ENCODE data around the gene VAMP1. TPM values are rescaled to one million over a fixed set of nuclear protein-coding genes. Genes with fewer than 3 reads are reported as not detected.
"Not testable (repeated sequence)": the region's sequence is repeated elsewhere in the genome, so short reads cannot be mapped to it uniquely, and the experiment has no call there.

VAMP1 gene
- total RNA-seq (11.5 TPM), polyA plus RNA-seq (16.7 TPM)

DNA sequence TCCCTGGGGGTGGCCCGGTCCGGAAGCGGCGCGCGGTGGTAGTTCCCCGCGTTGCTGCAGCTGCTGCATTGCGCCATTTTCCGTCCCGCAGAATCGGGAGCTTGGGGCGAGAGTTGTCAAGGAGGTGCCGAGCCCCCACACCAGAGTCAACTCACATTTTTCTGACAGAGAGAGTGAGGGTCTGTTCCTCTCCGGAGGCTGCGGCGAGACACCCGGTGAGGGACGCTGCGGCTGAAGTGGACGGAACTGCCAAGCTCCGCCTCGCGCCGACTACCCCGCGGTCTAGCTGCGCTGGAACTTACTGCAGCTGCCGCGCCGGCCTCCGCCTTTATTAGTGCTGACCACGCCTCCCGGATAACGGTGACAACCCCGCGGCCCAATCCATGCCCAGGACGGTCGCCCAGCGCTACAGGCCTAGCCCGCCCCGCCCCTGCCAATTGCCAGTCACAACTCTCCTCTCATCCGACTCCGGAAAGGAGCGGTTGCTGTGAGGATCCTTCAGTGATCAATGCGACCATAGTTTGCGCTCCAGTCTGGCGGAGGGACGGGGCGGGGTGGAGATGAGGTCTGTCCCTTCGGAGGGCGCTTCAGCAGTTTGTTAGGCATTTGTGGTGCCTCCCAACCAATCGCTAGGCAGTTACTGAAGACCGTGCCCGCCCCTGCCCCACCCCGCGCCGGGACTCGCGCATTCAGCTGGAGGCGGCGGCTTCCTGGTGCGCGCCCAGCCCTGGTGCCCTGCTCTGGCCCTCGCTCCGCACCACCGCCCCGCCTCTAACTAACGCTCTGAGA is at the start of gene VAMP1:
Gene VAMP1 (minus strand): TSS at position 303 of the 789 bp plus-strand sequence. CDS start 146 bp downstream, at position 157.
- Histone ChIP-seq H3K4me1 (ENCODE audit: insufficient read depth) (no peaks in the 10 kb centered on the region), H3K36me3 (ENCODE audit: insufficient read depth) (no peaks in the 10 kb centered on the region), H3K4me3 (ENCODE audit: low read depth, low read length) (peak within 1 kb of the TSS; percentile 72), H3K27ac (ENCODE audit: low read depth) (peak within 1 kb of the TSS; percentile 70)
- WGBS = under 1% methylated on average over 69 of the region's 69 CpGs
- DNase-seq (ENCODE audit: extremely low spot score) = peak; percentile 94

GRCh38 chr12:6520186-6520585 is 49.7 kb upstream of the VAMP1 start:
- H3K36me3 ChIP-seq (ENCODE audit: insufficient read depth) = peaks cover 16% of the 10 kb centered on the region

GRCh38 chr12:6508087-6508486 is 37.6 kb upstream of the VAMP1 start:
- no peak for DNase-seq (ENCODE audit: extremely low spot score)
- Histone ChIP-seq H3K36me3 (ENCODE audit: insufficient read depth) (no peaks in the 10 kb centered on the region), H3K4me1 (ENCODE audit: insufficient read depth) (no peaks in the 10 kb centered on the region), H3K27ac (ENCODE audit: low read depth) (no peak overlapping the region), H3K4me3 (ENCODE audit: low read depth, low read length) (no peak overlapping the region)
- 76% methylated on average over 7 of the region's 7 CpGs for WGBS

More at GRCh38 chr12:6520186-6520585, 49.7 kb upstream of the VAMP1 start:
- Histone ChIP-seq H3K4me3 (ENCODE audit: low read depth, low read length) (no peak overlapping the region), H3K27ac (ENCODE audit: low read depth) (no peak overlapping the region), H3K4me1 (ENCODE audit: insufficient read depth) (no peaks in the 10 kb centered on the region)
- WGBS = 87% methylated on average over 3 of the region's 3 CpGs
- DNase-seq (ENCODE audit: extremely low spot score) = no peak

- no peaks in the 10 kb centered on the region for H3K4me1 ChIP-seq (ENCODE audit: insufficient read depth)
- DNase-seq (ENCODE audit: extremely low spot score) = no peak
- WGBS = 63% methylated on average over 12 of the region's 12 CpGs
- H3K36me3 ChIP-seq (ENCODE audit: insufficient read depth) = peaks cover 2% of the 10 kb centered on the region
- no peak overlapping the region for H3K27ac ChIP-seq (ENCODE audit: low read depth)
- H3K4me3 ChIP-seq (ENCODE audit: low read depth, low read length) = no peak overlapping the region
These were observed 36.9 kb upstream of the VAMP1 start for GRCh38 chr12:6507102-6507998.

- no peak overlapping the region for H3K27ac ChIP-seq (ENCODE audit: low read depth)
- DNase-seq (ENCODE audit: extremely low spot score) = no peak
- no peaks in the 10 kb centered on the region for H3K4me1 ChIP-seq (ENCODE audit: insufficient read depth)
- 90% methylated on average over 2 of the region's 2 CpGs for WGBS
- H3K36me3 ChIP-seq (ENCODE audit: insufficient read depth) = peaks cover 4% of the 10 kb centered on the region
- no peak overlapping the region for H3K4me3 ChIP-seq (ENCODE audit: low read depth, low read length)
These were observed 30.0 kb upstream of the VAMP1 start for GRCh38 chr12:6500466-6500865.

- WGBS = 74% methylated on average over 3 of the region's 3 CpGs
- not testable (repeated sequence) for DNase-seq (ENCODE audit: extremely low spot score); H3K36me3 ChIP-seq (ENCODE audit: insufficient read depth); H3K4me3 ChIP-seq (ENCODE audit: low read depth, low read length); H3K27ac ChIP-seq (ENCODE audit: low read depth); H3K4me1 ChIP-seq (ENCODE audit: insufficient read depth)
These were observed 26.8 kb upstream of the VAMP1 start for GRCh38 chr12:6497291-6497690.

DNA sequence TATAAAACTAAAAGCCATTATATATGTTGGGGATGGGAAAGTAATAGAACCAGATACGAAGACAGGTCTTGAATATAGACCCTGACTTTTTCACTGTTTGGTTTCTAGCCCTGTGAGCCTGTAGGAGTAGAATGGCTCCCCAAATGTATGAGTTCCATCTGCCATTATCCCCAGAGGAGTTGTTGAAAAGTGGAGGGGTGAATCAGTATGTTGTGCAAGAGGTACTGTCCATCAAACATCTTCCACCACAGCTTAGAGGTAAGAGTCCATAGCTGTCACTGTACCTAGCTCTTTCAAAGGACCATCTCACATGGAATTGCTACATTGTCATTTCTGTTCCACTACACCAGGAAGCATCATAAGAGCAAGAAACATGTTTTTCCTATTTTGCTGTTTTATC is 24.5 kb upstream of the VAMP1 start:
- H3K36me3 ChIP-seq (ENCODE audit: insufficient read depth) = peaks cover 2% of the 10 kb centered on the region
- WGBS = 37% methylated on average over 1 of the region's 1 CpG
- H3K4me3 ChIP-seq (ENCODE audit: low read depth, low read length) = no peak overlapping the region
- no peaks in the 10 kb centered on the region for H3K4me1 ChIP-seq (ENCODE audit: insufficient read depth)
- no peak for DNase-seq (ENCODE audit: extremely low spot score)
- no peak overlapping the region for H3K27ac ChIP-seq (ENCODE audit: low read depth)

GRCh38 chr12:6494258-6494743 is 23.8 kb upstream of the VAMP1 start:
- Histone ChIP-seq H3K4me3 (ENCODE audit: low read depth, low read length) (peak overlapping the region; percentile 61), H3K36me3 (ENCODE audit: insufficient read depth) (peaks cover 2% of the 10 kb centered on the region), H3K27ac (ENCODE audit: low read depth) (no peak overlapping the region), H3K4me1 (ENCODE audit: insufficient read depth) (no peaks in the 10 kb centered on the region)
- no peak for DNase-seq (ENCODE audit: extremely low spot score)
- 1% methylated on average over 14 of the region's 14 CpGs for WGBS

DNA sequence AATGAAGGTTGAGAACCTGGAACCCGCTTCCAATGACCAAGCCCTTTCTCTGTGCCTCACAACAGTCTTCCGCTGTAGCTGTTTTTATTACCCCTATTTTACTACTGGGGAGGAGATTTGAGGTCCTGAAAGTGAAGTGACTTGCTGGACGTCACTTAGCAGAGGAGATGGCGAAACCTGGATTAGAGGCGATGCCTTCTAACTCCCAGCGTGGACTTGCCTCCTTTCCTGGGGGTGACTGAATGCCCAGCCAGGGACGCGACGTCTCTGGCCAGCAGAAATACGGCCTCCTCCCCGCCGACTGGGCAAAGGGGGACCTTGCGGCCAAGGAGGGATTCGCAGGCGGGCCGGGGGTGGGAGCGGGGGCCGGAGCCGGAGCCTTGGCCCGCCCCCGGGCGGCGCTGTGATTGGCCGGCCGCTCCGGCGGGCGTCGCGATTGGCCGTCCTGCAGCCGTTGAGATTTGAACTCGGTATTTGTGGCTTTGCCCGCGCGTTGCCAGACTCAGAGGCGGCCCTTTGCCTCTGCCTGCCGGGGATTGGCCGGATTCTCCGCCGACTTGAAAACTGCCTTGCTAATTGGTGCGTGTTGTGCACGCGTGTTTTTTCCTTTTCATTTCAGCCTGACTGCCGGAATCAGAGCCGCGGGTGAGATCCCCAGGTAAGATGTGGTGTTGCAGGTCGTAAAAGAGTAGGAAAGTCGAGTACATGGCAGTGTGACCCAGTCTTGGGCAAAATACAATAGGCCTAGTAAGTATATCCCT is 23.2 kb upstream of the VAMP1 start, which contains the start of gene NCAPD2:
Gene NCAPD2 (plus strand): TSS at position 606 of the 761 bp plus-strand sequence. CDS start 997 bp downstream, outside the sequence.
- no peaks in the 10 kb centered on the region for H3K4me1 ChIP-seq (ENCODE audit: insufficient read depth)
- WGBS = under 1% methylated on average over 49 of the region's 49 CpGs
- DNase-seq (ENCODE audit: extremely low spot score) = peak; percentile 88
- peak within 1 kb of the TSS; percentile 87 for H3K27ac ChIP-seq (ENCODE audit: low read depth)
- peak within 1 kb of the TSS; percentile 61 for H3K4me3 ChIP-seq (ENCODE audit: low read depth, low read length)
- peaks cover 2% of the 10 kb centered on the region for H3K36me3 ChIP-seq (ENCODE audit: insufficient read depth)

DNA sequence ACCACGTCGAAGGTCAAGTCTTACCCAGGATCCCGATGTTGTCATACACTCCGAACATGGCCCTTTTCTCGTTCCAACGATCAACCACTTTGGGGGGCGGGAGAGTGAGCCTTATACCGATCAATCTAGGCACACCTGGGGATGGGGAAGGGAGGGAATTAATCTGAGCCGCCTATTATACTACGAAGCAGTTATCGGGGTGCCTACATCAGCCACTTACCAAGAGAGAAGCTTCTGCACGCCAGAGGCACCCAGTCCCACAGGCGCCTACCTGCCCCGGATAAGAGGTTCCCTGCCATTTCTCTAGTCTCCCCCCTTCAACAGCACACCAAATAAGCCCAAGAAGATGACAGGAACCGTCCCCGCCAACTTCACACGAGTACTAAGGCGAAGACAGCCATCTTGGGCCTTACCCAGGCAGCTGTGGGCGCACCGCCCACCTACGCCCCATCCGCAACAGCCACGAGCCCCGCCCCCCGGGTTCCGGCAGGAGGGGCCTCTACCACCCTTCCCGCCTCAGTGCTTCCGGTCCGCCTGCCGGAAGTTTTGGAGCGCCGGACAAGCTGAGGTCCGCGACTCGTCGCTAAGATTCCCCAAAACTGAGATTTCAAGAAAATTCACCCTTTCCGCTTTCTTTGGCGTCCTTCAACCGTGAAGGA is 22.5 kb upstream of the VAMP1 start, which contains the start of gene MRPL51:
Gene MRPL51 (minus strand): TSS at position 425 of the 659 bp plus-strand sequence. CDS start 126 bp downstream, at position 299.
- DNase-seq (ENCODE audit: extremely low spot score) = peak; percentile 87
- H3K4me3 ChIP-seq (ENCODE audit: low read depth, low read length) = peak within 1 kb of the TSS; percentile 61
- peak within 1 kb of the TSS; percentile 87 for H3K27ac ChIP-seq (ENCODE audit: low read depth)
- WGBS = under 1% methylated on average over 39 of the region's 39 CpGs
- no peaks in the 10 kb centered on the region for H3K4me1 ChIP-seq (ENCODE audit: insufficient read depth)
- H3K36me3 ChIP-seq (ENCODE audit: insufficient read depth) = peaks cover 2% of the 10 kb centered on the region

DNA sequence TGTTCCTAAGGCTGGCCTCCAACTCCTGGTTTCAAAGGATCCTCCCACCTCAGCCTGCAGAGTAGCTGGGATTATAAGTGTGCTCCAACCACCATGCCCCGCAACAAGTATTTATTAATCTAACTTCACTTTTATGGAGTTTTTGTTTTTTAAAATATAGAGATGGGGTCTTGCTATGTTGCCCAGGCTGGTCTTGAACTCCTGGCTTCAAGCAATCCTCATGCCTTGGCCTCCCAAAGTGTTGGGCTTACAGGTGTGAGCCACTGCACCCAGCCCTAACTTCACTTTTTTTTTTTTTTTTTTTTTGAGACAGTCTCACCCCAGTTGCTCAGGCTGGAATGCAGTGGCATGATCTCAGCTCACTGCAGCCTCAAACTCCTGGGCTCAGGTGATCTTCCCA is 20.2 kb upstream of the VAMP1 start:
- H3K4me1 ChIP-seq (ENCODE audit: insufficient read depth); H3K36me3 ChIP-seq (ENCODE audit: insufficient read depth); H3K27ac ChIP-seq (ENCODE audit: low read depth); H3K4me3 ChIP-seq (ENCODE audit: low read depth, low read length); DNase-seq (ENCODE audit: extremely low spot score): not testable (repeated sequence)
- 98% methylated on average over 1 of the region's 1 CpG for WGBS

- Histone ChIP-seq H3K4me1 (ENCODE audit: insufficient read depth) (no peaks in the 10 kb centered on the region), H3K27ac (ENCODE audit: low read depth) (no peak overlapping the region), H3K36me3 (ENCODE audit: insufficient read depth) (no peaks in the 10 kb centered on the region), H3K4me3 (ENCODE audit: low read depth, low read length) (no peak overlapping the region)
- WGBS = 63% methylated on average over 4 of the region's 4 CpGs
- DNase-seq (ENCODE audit: extremely low spot score) = no peak
These were observed 19.0 kb upstream of the VAMP1 start for GRCh38 chr12:6489449-6489848.
